ENCODE data around the gene PTCH2. TPM values are rescaled to one million over a fixed set of nuclear protein-coding genes. Genes with fewer than 3 reads are reported as not detected.
"Not testable (repeated sequence)": the region's sequence is repeated elsewhere in the genome, so short reads cannot be mapped to it uniquely, and the experiment has no call there.

The PTCH2 gene
- total RNA-seq, 1 donor from 2014 or later = 0.30 TPM

DNA sequence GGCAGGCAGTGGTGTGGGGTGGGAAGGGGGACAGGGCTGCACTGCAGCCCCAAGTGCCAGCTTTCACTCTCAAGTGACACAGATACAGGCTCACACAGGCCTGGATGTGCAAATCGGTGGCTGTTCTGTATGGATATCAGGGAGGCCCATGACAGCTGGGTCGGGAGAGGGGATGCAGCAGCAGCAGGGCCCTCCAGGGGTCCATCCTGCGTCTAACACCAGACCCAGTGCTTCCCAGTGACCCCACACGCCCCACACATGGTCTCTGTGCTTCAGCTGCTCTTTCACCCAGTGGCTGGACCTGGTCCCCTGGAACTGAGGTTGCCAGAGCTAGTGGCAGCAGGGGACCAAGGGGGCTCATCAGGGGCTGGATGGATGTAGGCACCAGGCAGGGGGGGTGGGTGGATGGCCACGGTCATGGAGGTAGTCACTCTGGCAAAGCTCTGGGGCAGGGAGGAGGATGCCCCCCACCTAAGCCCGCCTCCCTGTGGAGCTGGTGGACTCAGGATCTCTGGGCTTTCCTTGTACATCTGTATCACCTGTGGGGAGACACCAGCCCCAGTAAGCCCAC lies 20.8 kb downstream of the PTCH2 start:
- ATAC-seq (ENCODE audit: poor library complexity) (no peak), DNase-seq (no peak)
- intact Hi-C loops (cut with DNase I) = no loop called here

GRCh38 chr1:44821240-44821715 lies 21.8 kb downstream of the PTCH2 start:
- intact Hi-C loops (cut with DNase I) = no loop called here

DNA sequence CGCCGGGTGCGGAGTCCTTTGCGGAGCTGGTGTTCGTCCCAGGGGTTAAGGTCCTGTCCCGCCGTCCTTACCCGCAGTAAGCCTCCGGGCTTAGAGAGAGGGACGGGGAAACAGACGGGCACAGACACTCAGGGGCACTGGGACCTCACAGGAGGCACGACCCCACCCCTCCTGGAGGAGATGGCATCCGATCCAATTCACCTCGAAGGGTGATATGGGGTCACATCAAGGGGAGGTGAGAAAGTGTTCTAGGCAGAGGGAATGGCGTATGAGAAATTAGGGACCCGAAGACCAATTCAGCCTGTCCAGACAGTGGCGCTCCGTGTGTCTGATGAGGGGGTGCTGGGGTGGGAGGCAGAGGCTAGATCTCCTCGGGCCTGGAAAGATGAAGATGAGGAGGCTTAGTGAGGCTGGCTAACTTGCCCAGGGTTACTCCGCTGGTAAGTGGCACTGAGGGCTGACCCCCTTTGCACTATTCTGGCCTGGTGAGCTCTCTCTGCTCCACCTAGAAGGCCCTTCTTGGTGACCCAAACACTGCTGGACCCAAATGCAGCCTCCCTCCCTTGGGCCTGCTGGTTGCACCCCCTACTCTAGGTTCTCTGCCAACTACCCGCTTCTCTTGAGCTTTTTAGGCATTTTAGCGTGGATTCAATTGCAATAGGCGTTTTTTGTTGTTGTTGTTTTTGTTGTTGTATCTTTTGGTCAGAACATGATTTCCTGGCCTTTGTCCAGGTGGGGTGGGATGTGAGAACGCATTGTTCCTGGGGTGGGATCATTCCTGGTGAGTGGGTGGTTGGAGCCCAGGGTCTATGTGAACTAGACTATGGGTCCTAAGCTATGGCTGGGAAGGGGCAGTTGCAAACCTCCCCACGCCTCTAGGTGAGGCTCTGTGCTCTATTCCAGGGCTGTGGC lies 22.5 kb downstream of the PTCH2 start:
- ATAC-seq (ENCODE audit: poor library complexity) (peak; percentile 19), DNase-seq (peak; percentile 11)
- intact Hi-C loops (cut with DNase I) = no loop called here

More at GRCh38 chr1:44821240-44821715, 21.8 kb downstream of the PTCH2 start:
- ATAC-seq (ENCODE audit: poor library complexity) = no peak
- no peak for DNase-seq

GRCh38 chr1:44819608-44820327 lies 23.3 kb downstream of the PTCH2 start:
- intact Hi-C loops (cut with DNase I) = no loop called here
- ATAC-seq (ENCODE audit: poor library complexity) (peak; percentile 92), DNase-seq (peak; percentile 88)

DNA sequence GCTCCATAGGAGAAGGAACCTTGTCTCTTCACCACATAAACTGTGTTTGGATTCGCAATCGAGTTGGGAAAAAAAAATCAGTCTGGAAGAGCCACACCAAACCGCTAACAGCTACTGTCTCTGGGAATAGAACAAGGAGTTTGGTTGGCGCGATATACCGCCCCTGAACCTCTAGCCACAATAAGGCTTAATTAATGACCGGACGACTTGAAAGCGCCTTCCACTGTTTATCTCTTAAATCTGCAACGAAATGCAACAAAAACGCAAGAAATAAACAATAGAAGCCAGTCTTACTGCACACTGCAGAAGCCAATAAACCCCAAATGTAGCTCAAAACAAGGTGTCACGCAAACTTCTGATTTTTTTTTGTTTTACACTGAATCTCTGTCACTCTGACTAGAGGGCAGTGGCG lies 23.9 kb downstream of the PTCH2 start:
- no peak for DNase-seq
- intact Hi-C loops (cut with DNase I) = no loop called here
- ATAC-seq (ENCODE audit: poor library complexity) = peak; percentile 12

DNA sequence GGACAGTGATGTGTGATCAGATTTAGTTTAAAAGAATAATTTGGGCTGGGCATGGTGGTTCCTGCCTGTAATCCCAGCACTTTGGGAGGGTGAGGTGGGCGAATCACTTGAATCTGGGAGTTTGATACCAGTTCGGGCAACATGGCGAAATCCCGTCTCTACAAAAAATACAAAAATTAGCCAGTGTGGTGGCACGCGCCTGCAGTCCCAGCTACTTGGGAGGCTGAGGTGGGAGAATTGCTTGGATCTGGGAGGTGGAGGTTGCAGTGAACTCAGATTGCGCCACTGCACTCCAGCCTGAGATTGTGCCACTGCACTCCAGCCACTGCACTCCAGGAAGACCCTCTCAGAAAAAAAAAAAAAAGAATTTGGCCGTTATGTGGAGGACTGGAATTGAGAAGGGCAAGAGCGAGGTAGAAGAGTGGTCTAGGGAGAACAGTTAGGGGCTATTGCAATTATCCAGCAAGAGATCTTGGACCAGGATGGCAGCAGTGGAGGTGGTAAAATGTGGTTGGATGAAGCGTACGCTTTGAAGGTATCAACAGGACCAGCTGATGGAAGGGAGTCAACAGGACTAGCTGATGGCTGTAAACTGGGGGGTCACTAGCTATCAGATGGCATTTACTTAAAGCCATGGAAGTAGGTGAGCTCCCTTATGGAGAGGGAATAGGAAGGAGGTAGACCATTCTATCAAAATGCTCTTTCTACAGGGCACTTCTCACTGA lies 25.1 kb downstream of the PTCH2 start:
- ATAC-seq (ENCODE audit: poor library complexity) = no peak
- DNase-seq = peak; percentile 21
- intact Hi-C loops (cut with DNase I) = no loop called here

- DNase-seq (no peak), ATAC-seq (ENCODE audit: poor library complexity) (no peak)
- intact Hi-C loops (cut with DNase I) = no loop called here
Measured at GRCh38 chr1:44817307-44817706, 25.7 kb downstream of the PTCH2 start.

DNA sequence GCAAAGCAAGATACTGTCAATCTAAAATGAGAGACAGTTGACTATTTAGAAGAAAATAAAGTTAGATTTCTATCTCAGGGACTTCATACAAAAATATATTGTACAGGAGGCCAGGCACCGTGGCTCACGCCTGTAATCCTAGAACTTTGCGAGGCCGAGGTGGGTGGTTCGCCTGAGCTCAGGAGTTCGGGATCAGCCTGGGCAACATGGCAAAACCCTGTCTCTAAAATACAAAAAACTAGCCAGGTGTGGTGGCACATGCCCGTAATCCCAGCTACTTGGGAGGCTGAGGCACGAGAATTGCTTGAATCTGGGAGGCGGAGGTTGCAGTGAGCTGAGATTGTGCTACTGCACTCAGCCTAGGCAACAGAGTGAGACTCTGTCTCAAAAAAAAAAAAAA lies 27.1 kb downstream of the PTCH2 start:
- intact Hi-C loops (cut with DNase I); DNase-seq; ATAC-seq (ENCODE audit: poor library complexity): not testable (repeated sequence)

- peak; percentile 16 for ATAC-seq (ENCODE audit: poor library complexity)
- DNase-seq = no peak
- intact Hi-C loops (cut with DNase I) = no loop called here
Measured at GRCh38 chr1:44812822-44813543, 30.1 kb downstream of the PTCH2 start.

DNA sequence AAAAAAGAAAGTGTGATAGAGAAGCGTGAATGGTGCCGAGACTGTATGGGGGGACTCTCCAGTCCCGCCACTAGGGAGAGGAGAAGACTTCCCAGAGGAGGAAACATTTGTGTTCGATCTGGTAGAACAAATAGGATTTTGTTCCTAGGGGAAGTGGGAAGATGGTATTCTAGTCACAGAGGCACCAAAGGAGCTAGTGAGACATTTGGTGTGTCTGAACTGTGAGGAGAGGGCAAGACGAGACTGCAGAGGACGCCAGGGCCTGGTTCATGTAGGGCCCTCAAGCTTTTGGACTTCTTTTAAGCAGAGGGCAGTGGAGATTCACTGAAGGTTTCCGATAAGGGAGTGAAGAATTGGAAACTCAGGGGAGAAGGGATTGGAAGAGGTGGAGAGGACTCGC lies 31.8 kb downstream of the PTCH2 start:
- DNase-seq = no peak
- no peak for ATAC-seq (ENCODE audit: poor library complexity)
- intact Hi-C loops (cut with DNase I) = no loop called here

DNA sequence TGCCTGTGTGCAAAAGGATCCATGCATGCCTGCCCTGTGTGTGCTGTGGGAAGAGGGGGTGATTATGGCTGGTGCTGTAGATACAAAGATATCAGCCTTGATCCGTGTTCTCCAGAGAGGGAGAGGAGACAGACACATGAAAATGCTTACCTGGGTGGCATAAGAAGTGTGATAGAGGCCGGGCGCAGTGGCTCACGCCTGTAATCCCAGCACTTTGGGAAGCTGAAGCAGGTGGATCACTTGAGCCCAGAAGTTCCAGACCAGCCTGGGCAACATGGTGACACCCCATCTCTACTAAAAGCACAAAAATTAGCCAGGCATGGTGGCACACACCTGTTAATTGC lies 32.3 kb downstream of the PTCH2 start:
- ATAC-seq (ENCODE audit: poor library complexity); intact Hi-C loops (cut with DNase I): not testable (repeated sequence)
- DNase-seq = peak; percentile 30

- intact Hi-C loops (cut with DNase I) = no loop called here
- no peak for ATAC-seq (ENCODE audit: poor library complexity)
Measured at GRCh38 chr1:44810101-44810761, 32.8 kb downstream of the PTCH2 start.

DNA sequence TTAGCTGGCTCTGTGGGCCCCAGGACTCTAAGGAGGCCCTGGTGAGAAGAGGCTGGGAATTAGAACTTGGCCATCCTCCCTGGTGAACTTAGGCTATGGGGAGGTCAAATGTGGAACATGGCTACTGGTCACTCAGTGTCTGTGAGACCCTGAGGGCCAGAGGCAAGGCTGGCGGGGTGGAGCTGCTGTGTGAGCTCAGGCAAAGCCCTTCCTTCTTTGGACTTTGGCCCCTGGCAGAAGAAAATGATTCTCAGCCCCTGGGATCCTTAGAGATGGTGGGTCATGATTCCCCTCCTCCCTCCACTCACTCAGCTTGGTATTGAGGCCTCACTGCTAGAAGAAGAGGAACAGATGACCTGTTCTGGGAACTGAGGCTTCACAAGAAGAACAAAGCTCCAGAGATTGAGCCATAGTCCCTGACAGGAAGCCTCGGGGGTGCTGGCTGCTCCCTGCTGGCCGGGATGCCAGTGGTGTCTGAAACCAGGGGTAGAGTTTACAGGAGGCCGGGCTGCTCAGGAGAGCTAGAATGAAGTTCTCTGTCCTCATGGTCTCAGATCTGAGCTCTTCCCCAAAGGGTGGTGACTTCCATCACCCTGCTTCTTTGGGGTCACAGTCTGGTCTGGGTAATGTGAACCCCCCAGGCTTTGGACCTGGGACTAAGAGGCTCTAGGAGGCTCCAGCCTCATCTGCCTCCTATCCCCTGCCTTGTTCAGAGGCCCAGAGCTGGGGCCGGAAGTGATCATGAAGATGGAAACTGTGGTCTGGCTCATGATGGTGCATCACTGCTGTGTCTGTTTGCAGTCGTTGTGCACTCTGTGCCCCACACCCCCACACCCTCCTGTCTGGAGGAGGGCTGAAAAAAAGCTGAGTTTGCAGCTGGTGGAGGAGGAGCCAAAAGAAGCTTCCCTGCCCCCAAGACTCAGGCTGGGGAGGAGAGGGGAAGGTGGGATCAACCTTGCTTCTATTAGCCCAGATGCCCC lies 33.8 kb downstream of the PTCH2 start:
- DNase-seq (peak; percentile 73), ATAC-seq (ENCODE audit: poor library complexity) (no peak)
- intact Hi-C loops (cut with DNase I) = no loop called here

More at GRCh38 chr1:44810101-44810761, 32.8 kb downstream of the PTCH2 start:
- peak; percentile 85 for DNase-seq

GRCh38 chr1:44808063-44808937 lies 34.8 kb downstream of the PTCH2 start, which contains the start of gene BTBD19:
Gene BTBD19 (plus strand): TSS chr1:44808523. CDS start chr1:44808821, 298 bp downstream.
- DNase-seq = peak; percentile 92
- intact Hi-C loops (cut with DNase I) = no loop called here
- peak; percentile 61 for ATAC-seq (ENCODE audit: poor library complexity)

- peak; percentile 98 for DNase-seq
- intact Hi-C loops (cut with DNase I) = no loop called here
- peak; percentile 83 for ATAC-seq (ENCODE audit: poor library complexity)
Measured at GRCh38 chr1:44807364-44808062, 35.5 kb downstream of the PTCH2 start.
